ENCODE data around the gene INPP5K. TPM values are rescaled to one million over a fixed set of nuclear protein-coding genes. Genes with fewer than 3 reads are reported as not detected.

INPP5K gene
- total and polyA plus RNA-seq, 2 donors (not counting 1 experiment from before 2014, with no cell fraction given), result 53.8 to 77.9 TPM

DNA sequence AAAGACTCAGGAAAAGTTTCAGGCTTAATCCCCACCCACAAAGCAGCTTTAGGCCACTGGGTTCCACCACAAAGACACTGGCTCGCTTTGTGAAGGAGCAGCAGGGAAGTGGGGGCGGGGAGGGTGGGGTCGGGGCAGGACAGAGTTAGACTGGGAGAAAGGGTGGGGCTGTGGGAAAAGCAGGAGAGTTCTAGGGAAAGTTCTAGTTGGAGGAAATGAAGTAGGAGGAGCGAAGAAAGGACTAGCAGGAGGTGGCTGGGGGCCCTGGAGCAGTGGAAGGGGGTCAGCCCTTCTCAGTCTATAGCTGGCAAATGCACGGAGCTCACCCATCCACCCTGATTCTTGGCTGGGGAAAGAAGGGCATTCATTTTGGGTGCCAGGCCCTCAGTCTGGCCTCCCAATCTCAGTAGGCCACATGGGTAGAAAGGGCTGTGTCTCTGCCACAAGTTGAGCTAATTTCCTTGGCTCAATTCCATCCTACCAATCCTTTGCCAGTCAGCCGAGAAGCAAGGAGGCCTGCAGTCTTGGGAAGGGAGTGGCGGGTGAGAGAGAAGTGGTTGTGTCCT lies 4.6 kb downstream of the INPP5K start:
- Histone ChIP-seq H3K27ac (ENCODE audit: low read length in 2 of 2) (no peak overlapping the region), H3K27me3 (replicated peaks in 1 of 4; ENCODE audit: control extremely low read depth in 1 of 4, control insufficient read depth in 3 of 4, insufficient read depth in 4 of 4, low read length in 3 of 4) (no peaks in the 10 kb centered on the region), H3K9ac (ENCODE audit: low read length) (no peak overlapping the region), H3K36me3 (replicated peaks in 1 of 2; ENCODE audit: control extremely low read depth in 1 of 2, control insufficient read depth in 1 of 2, extremely low read depth in 1 of 2, insufficient read depth in 2 of 2, low read length in 1 of 2) (peaks cover 0 to 61% of the 10 kb centered on the region in 2 experiments), H3K79me2 (ENCODE audit: control insufficient read depth, insufficient read depth, low read length) (peaks cover 75% of the 10 kb centered on the region), H3K4me3 (ENCODE audit: control extremely low read depth in 1 of 5, extremely low read depth in 1 of 5, insufficient read depth in 1 of 5, low read depth in 2 of 5, low read length in 4 of 5) (no peak overlapping the region), H3K4me2 (replicated peaks; ENCODE audit: low read depth, low read length, poor library complexity, severe bottlenecking) (no peak overlapping the region), H3K9me3 (ENCODE audit: control extremely low read depth in 1 of 3, control insufficient read depth in 2 of 3, insufficient read depth in 1 of 3, low read length in 2 of 3) (no peaks in the 10 kb centered on the region), H3K4me1 (ENCODE audit: control insufficient read depth in 2 of 2, insufficient read depth in 2 of 2, low read length in 2 of 2) (peaks cover 7 to 20% of the 10 kb centered on the region in 2 donors), H4K20me1 (ENCODE audit: control insufficient read depth, insufficient read depth, low read length, poor library complexity, severe bottlenecking) (peaks cover 21% of the 10 kb centered on the region), H2AFZ (ENCODE audit: insufficient read depth, low read depth, low read length, poor library complexity, severe bottlenecking) (no peak overlapping the region)
- no peaks in the 10 kb centered on the region for H3K9me3 Mint-ChIP-seq (ENCODE audit: insufficient read depth)
- H3K4me3 Mint-ChIP-seq, result no peak overlapping the region
- intact Hi-C loops (cut with micrococcal nuclease), result no loop called here
- no peak overlapping the region for H3K27ac Mint-ChIP-seq
- 100% methylated on average over 3 of the region's 7 CpGs for WGBS (ENCODE audit: insufficient coverage)
- H3K27me3 Mint-ChIP-seq, result no peaks in the 10 kb centered on the region
- ChIA-PET CTCF (interaction anchor here (0.5 to 11.7 kb wide), 5 partner anchors 11 to 147 kb away, joined by 3 to 318 read pairs (median 5); no protein-coding TSS in a partner anchor), POLR2A (no interaction called here)
- H3K4me1 Mint-ChIP-seq, result peaks cover 15% of the 10 kb centered on the region
- DNase-seq, result no peak
- no peak for ATAC-seq (ENCODE audit: low read depth)
- TF ChIP-seq EZH2 (IDR thresholded peaks at IDR 0.05; ENCODE audit: borderline replicate concordance, insufficient read depth, low read depth, low read length, poor library complexity, severe bottlenecking), result no peak
- TF ChIP-seq, protein P1, sequence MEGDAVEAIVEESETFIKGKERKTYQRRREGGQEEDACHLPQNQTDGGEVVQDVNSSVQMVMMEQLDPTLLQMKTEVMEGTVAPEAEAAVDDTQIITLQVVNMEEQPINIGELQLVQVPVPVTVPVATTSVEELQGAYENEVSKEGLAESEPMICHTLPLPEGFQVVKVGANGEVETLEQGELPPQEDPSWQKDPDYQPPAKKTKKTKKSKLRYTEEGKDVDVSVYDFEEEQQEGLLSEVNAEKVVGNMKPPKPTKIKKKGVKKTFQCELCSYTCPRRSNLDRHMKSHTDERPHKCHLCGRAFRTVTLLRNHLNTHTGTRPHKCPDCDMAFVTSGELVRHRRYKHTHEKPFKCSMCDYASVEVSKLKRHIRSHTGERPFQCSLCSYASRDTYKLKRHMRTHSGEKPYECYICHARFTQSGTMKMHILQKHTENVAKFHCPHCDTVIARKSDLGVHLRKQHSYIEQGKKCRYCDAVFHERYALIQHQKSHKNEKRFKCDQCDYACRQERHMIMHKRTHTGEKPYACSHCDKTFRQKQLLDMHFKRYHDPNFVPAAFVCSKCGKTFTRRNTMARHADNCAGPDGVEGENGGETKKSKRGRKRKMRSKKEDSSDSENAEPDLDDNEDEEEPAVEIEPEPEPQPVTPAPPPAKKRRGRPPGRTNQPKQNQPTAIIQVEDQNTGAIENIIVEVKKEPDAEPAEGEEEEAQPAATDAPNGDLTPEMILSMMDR (IDR thresholded peaks at IDR 0.05), result no peak

DNA sequence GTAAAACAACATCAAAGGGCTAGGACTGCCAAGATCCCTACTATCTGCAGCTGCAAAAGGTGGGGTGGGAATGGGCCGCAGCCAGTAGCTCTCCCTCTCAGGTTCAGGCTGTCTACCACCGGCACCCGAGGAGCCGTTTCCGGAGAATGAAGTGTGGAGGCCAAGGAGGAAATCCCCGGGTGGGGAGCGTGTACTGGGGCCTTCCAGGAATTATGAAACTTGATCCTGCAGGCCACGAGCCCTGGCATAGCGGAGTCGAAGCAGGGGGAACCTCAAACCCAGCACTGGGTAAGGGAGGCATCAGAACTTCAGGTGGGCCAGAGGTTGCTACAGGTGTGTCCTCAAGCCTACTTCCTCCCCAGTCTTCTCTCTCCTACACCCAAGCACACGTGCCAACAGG lies 5.1 kb downstream of the INPP5K start:
- H3K27ac ChIP-seq (ENCODE audit: low read length in 2 of 2), result no peak overlapping the region
- H3K9me3 ChIP-seq (ENCODE audit: control extremely low read depth in 1 of 3, control insufficient read depth in 2 of 3, insufficient read depth in 1 of 3, low read length in 2 of 3), result no peaks in the 10 kb centered on the region
- DNase-seq (no peak), ATAC-seq (ENCODE audit: low read depth) (no peak)
- CTCF ChIA-PET, result interaction anchor here (0.6 to 11.7 kb wide), 3 partner anchors 22 to 146 kb away, joined by 6 to 318 read pairs (median 7); no protein-coding TSS in a partner anchor
- H3K27me3 Mint-ChIP-seq, result no peaks in the 10 kb centered on the region
- H3K4me2 ChIP-seq (replicated peaks; ENCODE audit: low read depth, low read length, poor library complexity, severe bottlenecking), result no peak overlapping the region
- H3K79me2 ChIP-seq (ENCODE audit: control insufficient read depth, insufficient read depth, low read length), result peaks cover 80% of the 10 kb centered on the region
- no peak overlapping the region for H3K27ac Mint-ChIP-seq
- POLR2A ChIA-PET, result no interaction called here
- intact Hi-C loops (cut with micrococcal nuclease), result no loop called here
- no peak overlapping the region for H3K4me3 ChIP-seq (ENCODE audit: control extremely low read depth in 1 of 5, extremely low read depth in 1 of 5, insufficient read depth in 1 of 5, low read depth in 2 of 5, low read length in 4 of 5)
- no peaks in the 10 kb centered on the region for H3K9me3 Mint-ChIP-seq (ENCODE audit: insufficient read depth)
- 83% methylated on average over 11 of the region's 11 CpGs for WGBS (ENCODE audit: insufficient coverage)
- peaks cover 7 to 20% of the 10 kb centered on the region in 2 donors for H3K4me1 ChIP-seq (ENCODE audit: control insufficient read depth in 2 of 2, insufficient read depth in 2 of 2, low read length in 2 of 2)
- no peak overlapping the region for H2AFZ ChIP-seq (ENCODE audit: insufficient read depth, low read depth, low read length, poor library complexity, severe bottlenecking)
- no peak for TF ChIP-seq EZH2 (IDR thresholded peaks at IDR 0.05; ENCODE audit: borderline replicate concordance, insufficient read depth, low read depth, low read length, poor library complexity, severe bottlenecking)
- TF ChIP-seq, protein P1 (IDR thresholded peaks at IDR 0.05), result no peak
- no peak overlapping the region for H3K4me3 Mint-ChIP-seq
- peaks cover 0 to 66% of the 10 kb centered on the region in 2 experiments for H3K36me3 ChIP-seq (replicated peaks in 1 of 2; ENCODE audit: control extremely low read depth in 1 of 2, control insufficient read depth in 1 of 2, extremely low read depth in 1 of 2, insufficient read depth in 2 of 2, low read length in 1 of 2)
- no peak overlapping the region for H3K9ac ChIP-seq (ENCODE audit: low read length)
- H3K27me3 ChIP-seq (replicated peaks in 1 of 4; ENCODE audit: control extremely low read depth in 1 of 4, control insufficient read depth in 3 of 4, insufficient read depth in 4 of 4, low read length in 3 of 4), result no peaks in the 10 kb centered on the region
- peaks cover 21% of the 10 kb centered on the region for H4K20me1 ChIP-seq (ENCODE audit: control insufficient read depth, insufficient read depth, low read length, poor library complexity, severe bottlenecking)
- H3K4me1 Mint-ChIP-seq, result peaks cover 15% of the 10 kb centered on the region

All from B cell (primary cell).